Endothelial cell of umbilical vein (primary cell): ENCODE results near the gene SLC1A4. TPM values are rescaled to one million over a fixed set of nuclear protein-coding genes. Genes with fewer than 3 reads are reported as not detected.

Source experiments
- BruUV-seq: library from RNA; stranded (reverse); fragments of 400-500 nt; replicated peaks from 2 replicates; lab custom pipeline; 2021; lab: Mats Ljungman, UMichigan
- CTCF ChIA-PET: fragments of 300-600, 350-600 bp; sonication (Branson Sonifier 250); formaldehyde crosslinking; loops from one replicate; lab custom pipeline; 2021; ENCODE audit warnings: antibody characterized with exemption, inconsistent platforms; lab: Charles Lee
- POLR2A ChIA-PET: fragments of 300-600, 350-600 bp; sonication (Branson Sonifier 250); formaldehyde crosslinking; loops from one replicate; lab custom pipeline; 2021; ENCODE audit warnings: antibody characterized with exemption, inconsistent platforms; lab: Charles Lee
- DNase-seq: peaks from one replicate; pipeline ENCODE4 v3.0.0-alpha.2; 2011; ENCODE audit warnings: low read depth, low spot score
- FAIRE-seq: peaks from 2 replicates; lab custom pipeline; 2011; peaks lifted over from hg19 to GRCh38; lab: Jason Lieb, UNC
- H2AFZ ChIP-seq: 2 replicates; pipeline ENCODE4 v1.6.0; 2012; ENCODE audit warnings: low read depth, low read length, control low read depth, inconsistent platforms
- H3K27ac ChIP-seq: 2 replicates; pipeline ENCODE4 v1.5.1; 2011; ENCODE audit warnings: low read depth, mild to moderate bottlenecking, control low read depth, low read length, moderate library complexity; ENCODE audit not compliant: insufficient read depth
- H3K27me3 ChIP-seq, 2 experiments: 2 replicates each; pipeline versions ENCODE4 v1.6.0 to v1.6.1; 2011; ENCODE audit warnings: low read length in 2 of 2, mixed read lengths in 1 of 2; ENCODE audit not compliant: control insufficient read depth in 2 of 2, insufficient read depth in 2 of 2
- H3K36me3 ChIP-seq, 2 experiments: 2 replicates in 1 of 2; 3 replicates in 1 of 2; pipeline ENCODE4 v1.5.1; 2011; ENCODE audit warnings: low read length in 2 of 2, mild to moderate bottlenecking in 1 of 2, moderate library complexity in 1 of 2; ENCODE audit not compliant: control insufficient read depth in 2 of 2, insufficient read depth in 2 of 2; ENCODE audit errors: extremely low read depth in 1 of 2
- H3K4me1 ChIP-seq: 3 replicates; pipeline ENCODE4 v1.5.1; 2011; ENCODE audit warnings: mild to moderate bottlenecking, low read length; ENCODE audit not compliant: control insufficient read depth, insufficient read depth; ENCODE audit errors: extremely low read depth
- H3K4me2 ChIP-seq: 2 replicates; pipeline ENCODE4 v1.6.1; 2011; ENCODE audit warnings: low read length, control low read depth, mixed read lengths; ENCODE audit not compliant: insufficient read depth
- H3K4me3 ChIP-seq, 3 experiments: fragments of 200-600 bp in 1 of 3; sonication (generic), shearing (Covaris generic) in 1 of 3; replicated peaks in 1 of 3; 2 replicates each; pipeline ENCODE4 v1.5.1; 2011 to 2016; ENCODE audit warnings: control low read depth in 3 of 3, low read length in 3 of 3, mild to moderate bottlenecking in 2 of 3, inconsistent platforms in 1 of 3, low read depth in 1 of 3, moderate library complexity in 1 of 3; ENCODE audit not compliant: insufficient read depth in 1 of 3
- H3K79me2 ChIP-seq: 2 replicates; pipeline ENCODE4 v1.6.0; 2012; ENCODE audit warnings: low read length, inconsistent platforms; ENCODE audit not compliant: control insufficient read depth, insufficient read depth
- H3K9ac ChIP-seq: replicated peaks from 2 replicates; pipeline ENCODE3; 2011; ENCODE audit warnings: low read length, control low read depth; ENCODE audit not compliant: insufficient read depth; ENCODE audit errors: extremely low read depth
- H3K9me1 ChIP-seq: replicated peaks from 3 replicates; pipeline ENCODE4 v1.6.0; 2011; ENCODE audit warnings: mild to moderate bottlenecking, low read length; ENCODE audit not compliant: control insufficient read depth, insufficient read depth; ENCODE audit errors: extremely low read depth
- H3K9me3 ChIP-seq: replicated peaks from 2 replicates; pipeline ENCODE4 v1.5.1; 2012; ENCODE audit warnings: low read length, inconsistent platforms; ENCODE audit not compliant: control insufficient read depth, insufficient read depth
- H4K20me1 ChIP-seq: replicated peaks from 2 replicates; pipeline ENCODE3; 2011; ENCODE audit warnings: mild to moderate bottlenecking, low read length; ENCODE audit not compliant: control insufficient read depth, insufficient read depth; ENCODE audit errors: extremely low read depth
- CTCF ChIP-seq, 2 donors: IDR thresholded peaks; 1 replicate in 1 of 2; 2 replicates in 1 of 2; pipeline ENCODE4 v1.5.1; 2011; ENCODE audit warnings: low read length in 2 of 2, mild to moderate bottlenecking in 2 of 2, moderate library complexity in 2 of 2, control low read depth in 1 of 2, inconsistent platforms in 1 of 2, low read depth in 1 of 2; ENCODE audit not compliant: insufficient read depth in 1 of 2; ENCODE audit errors: extremely low read depth in 1 of 2
- EZH2 ChIP-seq: IDR thresholded peaks from 2 replicates; pipeline ENCODE4 v1.6.1; 2012; ENCODE audit warnings: borderline replicate concordance, low read depth, mild to moderate bottlenecking, moderate library complexity, low read length, inconsistent platforms; ENCODE audit not compliant: severe bottlenecking
- FOS ChIP-seq: IDR thresholded peaks from 2 replicates; pipeline ENCODE4 v1.6.1; 2011; ENCODE audit warnings: mild to moderate bottlenecking, low read length, moderate library complexity, borderline replicate concordance; ENCODE audit not compliant: insufficient read depth
- JUN ChIP-seq: IDR thresholded peaks from 2 replicates; pipeline ENCODE4 v1.6.1; 2011; ENCODE audit warnings: borderline replicate concordance, low read depth; ENCODE audit not compliant: insufficient read length, insufficient read depth
- MAX ChIP-seq: IDR thresholded peaks from 2 replicates; pipeline ENCODE4 v1.6.1; 2011; ENCODE audit not compliant: insufficient read depth, insufficient read length
- MYC ChIP-seq: IDR thresholded peaks from one replicate; pipeline ENCODE4 v1.6.1; 2011; ENCODE audit warnings: mild to moderate bottlenecking, low read depth, low read length
- POLR2A ChIP-seq: IDR thresholded peaks from 2 replicates; pipeline ENCODE4 v1.6.1; 2012; ENCODE audit warnings: low read depth, mild to moderate bottlenecking, control low read depth, low read length
- POLR2AphosphoS5 ChIP-seq: IDR thresholded peaks from 2 replicates; pipeline ENCODE4 v1.6.1; 2012; ENCODE audit warnings: low read depth, mild to moderate bottlenecking, control low read depth, low read length, moderate library complexity; ENCODE audit not compliant: insufficient read depth
- dilution Hi-C: fragments of 300-500 bp; cut with MboI; formaldehyde crosslinking; loops from one replicate; pipeline ENCODE4 v1.15.0; 2019; ENCODE audit warnings: low sequenced_read_pairs; ENCODE audit not compliant: extremely low pct_ligation_motif_present
- intact Hi-C: fragments of 100-400 bp; cut with micrococcal nuclease; formaldehyde crosslinking; loops from one replicate; pipeline ENCODE4 v1.10.0; 2022
- polyA plus RNA-seq, 4 experiments: library from polyadenylated mRNA; depleted of rRNA in 3 of 4; stranded (reverse) in 3 of 4; unstranded in 1 of 4; fragments of >200 nt; gene quantifications; 2 replicates each; pipeline versions ENCODE4 v1.2.1 to v1.2.3, GENCODE V29; 2011 to 2012; ENCODE audit warnings: missing spikeins in 1 of 4
- total RNA-seq: library from RNA; stranded (reverse); gene quantifications from 2 replicates; pipeline ENCODE4 v1.2.3, GENCODE V29; 2021

The SLC1A4 gene
- total and polyA plus RNA-seq, 2 donors (not counting 3 experiments of a cell fraction or from before 2014, with no cell fraction given), result 9.9 to 13.9 TPM

GRCh38 chr2:64985447-64985846, 3.8 kb upstream of the SLC1A4 start:
- CTCF ChIA-PET, result interaction anchor here (1.2 kb wide), 1 partner anchor 55 kb away, joined by 3 read pairs; no protein-coding TSS in a partner anchor
- BruUV-seq, result no TSS peak
- Histone ChIP-seq H2AFZ (no peak overlapping the region), H3K4me1 (peaks cover 13% of the 10 kb centered on the region), H3K4me3 (no peak overlapping the region), H3K9me1 (no peaks in the 10 kb centered on the region), H3K9ac (no peak overlapping the region), H3K9me3 (no peaks in the 10 kb centered on the region), H3K27me3 (peaks cover 0 to 4% of the 10 kb centered on the region in 2 experiments), H3K4me2 (no peak overlapping the region), H4K20me1 (no peaks in the 10 kb centered on the region), H3K79me2 (no peaks in the 10 kb centered on the region), H3K36me3 (no peaks in the 10 kb centered on the region), H3K27ac (no peak overlapping the region)
- dilution Hi-C loops, result no loop called here
- intact Hi-C loops, result loop anchor here (5.0 kb wide), 2 partner anchors 202 to 592 kb away; no protein-coding TSS in a partner anchor
- TF ChIP-seq POLR2A (no peak), MYC (no peak), EZH2 (no peak), CTCF (IDR thresholded peaks at IDR 0.05; ENCODE audit: extremely low read depth in 1 of 2, insufficient read depth in 1 of 2, low read depth in 1 of 2, low read length in 2 of 2) (no peak), MAX (no peak), JUN (no peak), POLR2AphosphoS5 (no peak), FOS (no peak)
- no peak for DNase-seq
- no peak for FAIRE-seq
- POLR2A ChIA-PET, result no interaction called here
